Anterior cingulate cortex (tissue), 58 donors: ENCODE data around the gene STMN1.

Source experiments
- DNase-seq, 58 donors: peaks; one replicate each; lab custom pipeline; 2025; lab: John Stamatoyannopoulos, UW

STMN1 gene

GRCh38 chr1:25897754-25898153 lies 8.5 kb downstream of the STMN1 start:
- DNase-seq: peak in 6 of 58 donors; percentile 16 to 28 (median 24)

- no peak for DNase-seq
Measured at GRCh38 chr1:25896266-25896665, 10.0 kb downstream of the STMN1 start.

GRCh38 chr1:25895365-25895990 lies 10.7 kb downstream of the STMN1 start:
- DNase-seq: peak; percentile 30 to 95 (median 85)

- no peak for DNase-seq
Measured at GRCh38 chr1:25893116-25893515, 13.1 kb downstream of the STMN1 start.

GRCh38 chr1:25891606-25892005 lies 14.6 kb downstream of the STMN1 start:
- DNase-seq: no peak

GRCh38 chr1:25890239-25891034 lies 15.8 kb downstream of the STMN1 start:
- no peak for DNase-seq

GRCh38 chr1:25889470-25889869 lies 16.7 kb downstream of the STMN1 start:
- DNase-seq: no peak

- DNase-seq: no peak
Measured at GRCh38 chr1:25888426-25888987, 17.7 kb downstream of the STMN1 start.

GRCh38 chr1:25885602-25886001 lies 20.6 kb downstream of the STMN1 start:
- DNase-seq: no peak

GRCh38 chr1:25881266-25881665 lies 25.0 kb downstream of the STMN1 start:
- no peak for DNase-seq

GRCh38 chr1:25880518-25880917 lies 25.7 kb downstream of the STMN1 start:
- DNase-seq: no peak

GRCh38 chr1:25879675-25880074 lies 26.5 kb downstream of the STMN1 start:
- no peak for DNase-seq

- DNase-seq: no peak
Measured at GRCh38 chr1:25878690-25879089, 27.5 kb downstream of the STMN1 start.

GRCh38 chr1:25877155-25877554 lies 29.1 kb downstream of the STMN1 start:
- DNase-seq: no peak

- DNase-seq: no peak
Measured at GRCh38 chr1:25876693-25877077, 29.5 kb downstream of the STMN1 start.

- peak in 5 of 58 donors; percentile 47 to 72 (median 62) for DNase-seq
Measured at GRCh38 chr1:25875856-25876692, 30.1 kb downstream of the STMN1 start.

- DNase-seq: peak in 57 of 58 donors; percentile 26 to 88 (median 74)
Measured at GRCh38 chr1:25875154-25875855, 30.9 kb downstream of the STMN1 start, which contains the start of gene PAQR7. Gene PAQR7, minus strand, starts transcription at chr1:25875708. Its CDS starts 11,869 bp downstream, at chr1:25863839.

GRCh38 chr1:25874635-25875153 lies 31.5 kb downstream of the STMN1 start:
- no peak for DNase-seq

GRCh38 chr1:25874209-25874608 lies 32.0 kb downstream of the STMN1 start:
- DNase-seq: no peak

GRCh38 chr1:25873120-25873519 lies 33.1 kb downstream of the STMN1 start:
- peak in 2 of 58 donors; percentile 17 to 19 for DNase-seq
